HL-60 (cell line): ENCODE results near the gene KCNJ9.
A peak's percentile ranks its signal among the peaks of the same experiment; 100 is the strongest.

ENCODE experiments used
- DNase-seq, 2 experiments: peaks; one replicate each; pipeline ENCODE4 v3.0.0-alpha.2; 2010 to 2020; ENCODE audit warnings: low read depth in 1 of 2, low spot score in 1 of 2
- H3K27ac ChIP-seq: fragments of 250-450 bp; sonication (Bioruptor Pico); replicated peaks from 2 replicates; pipeline ENCODE4 v1.5.1; 2020; ENCODE audit warnings: mild to moderate bottlenecking, moderate library complexity
- H3K27me3 ChIP-seq: fragments of 250-450 bp; sonication (Bioruptor Pico); 2 replicates; pipeline ENCODE4 v1.5.1; 2021; ENCODE audit warnings: mild to moderate bottlenecking, moderate library complexity; ENCODE audit not compliant: insufficient read depth, poor library complexity, severe bottlenecking
- H3K4me3 ChIP-seq: replicated peaks from 2 replicates; pipeline ENCODE4 v1.5.1; 2011; ENCODE audit warnings: mild to moderate bottlenecking, control low read depth, low read length; ENCODE audit not compliant: insufficient read depth
- GABPA ChIP-seq: IDR thresholded peaks from 2 replicates; pipeline ENCODE4 v1.6.1; 2012; ENCODE audit warnings: low read depth
- POLR2AphosphoS5 ChIP-seq: IDR thresholded peaks from 2 replicates; pipeline ENCODE4 v1.6.1; 2012; ENCODE audit warnings: low read depth
- REST ChIP-seq: IDR thresholded peaks from 2 replicates; pipeline ENCODE4 v1.6.1; 2012; ENCODE audit warnings: low read depth; ENCODE audit not compliant: insufficient replicate concordance
- SPI1 ChIP-seq: IDR thresholded peaks from 2 replicates; pipeline ENCODE4 v1.6.1; 2012; ENCODE audit warnings: low read depth, mild to moderate bottlenecking, borderline replicate concordance
- long read RNA-seq: library from polyadenylated mRNA; unstranded; transcript quantifications from one replicate; pipeline ENCODE4 v2.0.0, GENCODE V29; 2020
- TF ChIP-seq, protein P1 (sequence below): IDR thresholded peaks from one replicate; pipeline ENCODE4 v1.5.1; 2011; ENCODE audit warnings: low read length, control low read depth, inconsistent platforms; ENCODE audit not compliant: insufficient read depth

The KCNJ9 gene
- long read RNA-seq = 0 reads

DNA sequence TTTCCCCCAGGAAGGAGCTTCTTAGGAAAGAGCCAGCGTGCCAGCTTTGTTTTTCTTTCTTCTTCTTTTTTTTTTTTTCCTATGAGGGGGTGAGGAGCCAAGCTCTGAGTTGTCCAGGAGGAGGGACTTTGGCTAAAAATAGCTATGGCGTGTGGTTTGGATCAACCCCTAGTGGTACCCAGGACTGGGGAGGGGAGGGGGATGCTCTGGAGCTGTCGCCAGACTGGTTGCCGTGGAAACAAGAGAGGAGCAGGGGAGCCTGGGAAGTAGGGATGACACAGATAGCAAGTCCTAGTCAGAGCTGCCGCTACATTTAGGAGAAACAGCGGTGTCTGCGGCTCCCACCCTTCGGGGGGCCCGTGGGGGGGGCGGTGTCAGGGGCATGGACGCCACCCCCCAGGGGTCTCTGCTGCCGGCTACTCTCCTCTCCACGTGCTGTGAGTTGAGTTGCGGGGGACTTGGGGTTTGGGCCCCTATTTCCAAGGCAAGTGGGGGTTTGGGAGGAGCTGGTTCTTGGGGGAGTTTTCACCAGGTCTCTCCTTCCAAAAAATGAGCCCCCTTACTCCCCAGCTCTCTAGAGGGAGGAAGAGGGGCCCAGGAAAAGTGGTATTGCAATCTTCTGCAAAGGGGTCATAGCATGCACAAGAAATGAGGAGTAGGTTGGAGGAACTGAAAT is at the start of gene KCNJ9:
Gene KCNJ9, plus strand, starts transcription at position 278 of the 676 bp plus-strand sequence. CDS start 2,493 bp downstream, outside the sequence.
- Histone ChIP-seq H3K27ac (no peak within 1 kb of the TSS), H3K4me3 (no peak within 1 kb of the TSS), H3K27me3 (peaks cover 33% of the 10 kb centered on the region)
- DNase-seq = no peak
- TF ChIP-seq GABPA (no peak), SPI1 (no peak), REST (no peak), POLR2AphosphoS5 (no peak)
- TF ChIP-seq, protein P1, sequence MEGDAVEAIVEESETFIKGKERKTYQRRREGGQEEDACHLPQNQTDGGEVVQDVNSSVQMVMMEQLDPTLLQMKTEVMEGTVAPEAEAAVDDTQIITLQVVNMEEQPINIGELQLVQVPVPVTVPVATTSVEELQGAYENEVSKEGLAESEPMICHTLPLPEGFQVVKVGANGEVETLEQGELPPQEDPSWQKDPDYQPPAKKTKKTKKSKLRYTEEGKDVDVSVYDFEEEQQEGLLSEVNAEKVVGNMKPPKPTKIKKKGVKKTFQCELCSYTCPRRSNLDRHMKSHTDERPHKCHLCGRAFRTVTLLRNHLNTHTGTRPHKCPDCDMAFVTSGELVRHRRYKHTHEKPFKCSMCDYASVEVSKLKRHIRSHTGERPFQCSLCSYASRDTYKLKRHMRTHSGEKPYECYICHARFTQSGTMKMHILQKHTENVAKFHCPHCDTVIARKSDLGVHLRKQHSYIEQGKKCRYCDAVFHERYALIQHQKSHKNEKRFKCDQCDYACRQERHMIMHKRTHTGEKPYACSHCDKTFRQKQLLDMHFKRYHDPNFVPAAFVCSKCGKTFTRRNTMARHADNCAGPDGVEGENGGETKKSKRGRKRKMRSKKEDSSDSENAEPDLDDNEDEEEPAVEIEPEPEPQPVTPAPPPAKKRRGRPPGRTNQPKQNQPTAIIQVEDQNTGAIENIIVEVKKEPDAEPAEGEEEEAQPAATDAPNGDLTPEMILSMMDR = no peak

DNA sequence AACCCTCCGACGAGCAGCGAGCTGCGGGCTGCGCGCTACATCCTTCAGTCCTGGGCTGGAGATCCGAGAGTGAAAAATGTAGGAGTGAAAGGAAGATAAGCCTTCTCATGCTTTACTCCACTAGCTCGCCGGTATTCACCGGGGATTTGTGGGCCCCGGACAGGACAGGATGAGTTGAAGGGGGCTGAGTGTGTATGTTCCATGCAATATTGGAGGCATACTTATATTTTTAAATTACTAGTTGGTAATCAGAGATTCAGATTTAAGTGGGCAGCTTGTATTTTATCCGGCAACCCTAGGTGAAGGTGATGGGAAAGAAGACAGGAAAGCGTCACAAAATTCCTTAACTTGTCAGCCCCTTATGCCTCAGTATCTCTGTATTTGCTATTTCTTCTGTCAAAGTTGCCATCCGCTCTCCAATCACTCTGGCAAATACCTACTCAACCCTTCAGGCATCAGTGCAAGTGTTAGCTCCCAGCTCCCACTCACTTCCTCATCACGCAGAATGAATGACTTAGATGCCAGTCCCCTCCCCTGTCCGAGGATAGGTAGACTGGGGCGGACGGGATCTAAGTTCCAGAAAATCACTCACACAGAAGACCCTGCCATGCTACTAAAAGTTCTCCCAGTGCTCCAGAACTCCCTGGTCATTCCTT is 49.0 kb upstream of the KCNJ9 start:
- H3K27ac ChIP-seq = peak overlapping the region; percentile 72
- TF ChIP-seq, protein P1 = no peak
- peak; percentile 63; the same call in 1 of the 2 replicates for TF ChIP-seq SPI1
- no peak for TF ChIP-seq POLR2AphosphoS5
- peak overlapping the region; percentile 69 for H3K4me3 ChIP-seq
- peak in 1 of 2 experiments; percentile 37 for DNase-seq
- H3K27me3 ChIP-seq = no peaks in the 10 kb centered on the region

GRCh38 chr1:160040476-160040875 is 40.9 kb upstream of the KCNJ9 start:
- no peak for DNase-seq
- H3K4me3 ChIP-seq = no peak overlapping the region
- TF ChIP-seq, protein P1 = no peak
- no peak for TF ChIP-seq SPI1
- TF ChIP-seq POLR2AphosphoS5 = no peak
- TF ChIP-seq GABPA = no peak
- no peak for TF ChIP-seq REST
- H3K27me3 ChIP-seq = no peaks in the 10 kb centered on the region
- no peak overlapping the region for H3K27ac ChIP-seq
